ENCODE results near the gene ABLIM2.

The ABLIM2 gene

GRCh38 chr4:8174970-8175369 lies 16.4 kb upstream of the ABLIM2 start:
- no peak for FAIRE-seq

- no peak for FAIRE-seq
Measured at GRCh38 chr4:8173492-8174242, 15.1 kb upstream of the ABLIM2 start.

- FAIRE-seq, result no peak
Measured at GRCh38 chr4:8171984-8172924, 13.6 kb upstream of the ABLIM2 start.

GRCh38 chr4:8171266-8171665 lies 12.7 kb upstream of the ABLIM2 start:
- no peak for FAIRE-seq

GRCh38 chr4:8170341-8170740 lies 11.7 kb upstream of the ABLIM2 start:
- FAIRE-seq, result no peak

GRCh38 chr4:8169763-8170162 lies 11.2 kb upstream of the ABLIM2 start:
- FAIRE-seq, result no peak

GRCh38 chr4:8168832-8169598 lies 10.4 kb upstream of the ABLIM2 start:
- no peak for FAIRE-seq

- no peak for FAIRE-seq
Measured at GRCh38 chr4:8168232-8168631, 9.6 kb upstream of the ABLIM2 start.

- FAIRE-seq, result no peak
Measured at GRCh38 chr4:8167815-8168214, 9.2 kb upstream of the ABLIM2 start.

GRCh38 chr4:8167291-8167690 lies 8.7 kb upstream of the ABLIM2 start:
- FAIRE-seq, result no peak

- FAIRE-seq, result no peak
Measured at GRCh38 chr4:8165374-8165896, 6.8 kb upstream of the ABLIM2 start.

GRCh38 chr4:8164687-8165086 lies 6.1 kb upstream of the ABLIM2 start:
- FAIRE-seq, result no peak

- FAIRE-seq, result no peak
Measured at GRCh38 chr4:8164194-8164565, 5.6 kb upstream of the ABLIM2 start.

GRCh38 chr4:8163436-8164193 lies 5.0 kb upstream of the ABLIM2 start:
- FAIRE-seq, result no peak

- no peak for FAIRE-seq
Measured at GRCh38 chr4:8163026-8163425, 4.4 kb upstream of the ABLIM2 start.

GRCh38 chr4:8162625-8163024 lies 4.0 kb upstream of the ABLIM2 start:
- no peak for FAIRE-seq

- no peak for FAIRE-seq
Measured at GRCh38 chr4:8160572-8160971, 2.0 kb upstream of the ABLIM2 start.

GRCh38 chr4:8160233-8160560 lies 1.6 kb upstream of the ABLIM2 start:
- no peak for FAIRE-seq

- FAIRE-seq, result no peak
Measured at GRCh38 chr4:8159537-8160232, 1.1 kb upstream of the ABLIM2 start.

- no peak for FAIRE-seq
Measured at GRCh38 chr4:8157944-8158709, 486 bp downstream of the ABLIM2 start.

- no peak for FAIRE-seq
Measured at GRCh38 chr4:8157496-8157895, 1.1 kb downstream of the ABLIM2 start.
